ENCODE measurements around the gene DNAH14.

The DNAH14 gene

GRCh38 chr1:225435076-225435475 is 505.6 kb downstream of the DNAH14 start:
- no peak for DNase-seq

- DNase-seq = no peak
Observed at GRCh38 chr1:225435487-225435886, 506.0 kb downstream of the DNAH14 start.

- DNase-seq = no peak
Observed at GRCh38 chr1:225435957-225436392, 506.5 kb downstream of the DNAH14 start.

- DNase-seq = no peak
Observed at GRCh38 chr1:225437710-225438437, 508.4 kb downstream of the DNAH14 start.

GRCh38 chr1:225440380-225441221 is 511.1 kb downstream of the DNAH14 start:
- DNase-seq = no peak

- peak in 1 of 5 donors; percentile 43 for DNase-seq
Observed at GRCh38 chr1:225441314-225442122, 512.0 kb downstream of the DNAH14 start.

- no peak for DNase-seq
Observed at GRCh38 chr1:225442123-225442505, 512.6 kb downstream of the DNAH14 start.

- peak in 1 of 5 donors; percentile 60 for DNase-seq
Observed at GRCh38 chr1:225445639-225446594, 516.4 kb downstream of the DNAH14 start.

- DNase-seq = no peak
Observed at GRCh38 chr1:225446595-225446960, 517.1 kb downstream of the DNAH14 start.

GRCh38 chr1:225446981-225447615 is 517.6 kb downstream of the DNAH14 start:
- DNase-seq = no peak

GRCh38 chr1:225447650-225448089 is 518.2 kb downstream of the DNAH14 start:
- no peak for DNase-seq

- DNase-seq = no peak
Observed at GRCh38 chr1:225448146-225448805, 518.8 kb downstream of the DNAH14 start.
